ENCODE results near the gene TEX47.

DNA sequence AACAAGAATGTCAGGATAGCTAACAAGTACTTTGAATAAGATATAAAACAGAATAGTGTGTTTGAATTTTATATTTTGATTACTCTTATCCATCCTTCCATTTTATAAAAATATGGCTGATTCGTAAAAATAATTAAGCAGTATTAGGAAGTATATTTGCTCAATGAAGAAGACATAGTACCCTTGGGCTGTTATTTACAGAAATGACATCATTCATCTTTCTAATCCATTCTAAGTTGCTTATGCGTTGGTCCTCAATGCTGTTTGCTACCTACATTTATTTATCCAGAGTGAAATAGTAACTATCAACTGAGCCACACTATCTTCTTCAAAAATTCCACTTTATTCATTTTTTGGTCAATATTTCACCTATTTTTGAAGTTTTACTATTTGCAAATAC is 38.2 kb downstream of the TEX47 start:
- TF ChIP-seq, protein P1, sequence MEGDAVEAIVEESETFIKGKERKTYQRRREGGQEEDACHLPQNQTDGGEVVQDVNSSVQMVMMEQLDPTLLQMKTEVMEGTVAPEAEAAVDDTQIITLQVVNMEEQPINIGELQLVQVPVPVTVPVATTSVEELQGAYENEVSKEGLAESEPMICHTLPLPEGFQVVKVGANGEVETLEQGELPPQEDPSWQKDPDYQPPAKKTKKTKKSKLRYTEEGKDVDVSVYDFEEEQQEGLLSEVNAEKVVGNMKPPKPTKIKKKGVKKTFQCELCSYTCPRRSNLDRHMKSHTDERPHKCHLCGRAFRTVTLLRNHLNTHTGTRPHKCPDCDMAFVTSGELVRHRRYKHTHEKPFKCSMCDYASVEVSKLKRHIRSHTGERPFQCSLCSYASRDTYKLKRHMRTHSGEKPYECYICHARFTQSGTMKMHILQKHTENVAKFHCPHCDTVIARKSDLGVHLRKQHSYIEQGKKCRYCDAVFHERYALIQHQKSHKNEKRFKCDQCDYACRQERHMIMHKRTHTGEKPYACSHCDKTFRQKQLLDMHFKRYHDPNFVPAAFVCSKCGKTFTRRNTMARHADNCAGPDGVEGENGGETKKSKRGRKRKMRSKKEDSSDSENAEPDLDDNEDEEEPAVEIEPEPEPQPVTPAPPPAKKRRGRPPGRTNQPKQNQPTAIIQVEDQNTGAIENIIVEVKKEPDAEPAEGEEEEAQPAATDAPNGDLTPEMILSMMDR (IDR thresholded peaks at IDR 0.05) = no peak
- no peak for TF ChIP-seq POLR2A (IDR thresholded peaks at IDR 0.05)
